Thoracic aorta (tissue), 2 donors: ENCODE measurements around the gene PDSS2. TPM values are rescaled to one million over a fixed set of nuclear protein-coding genes. Genes with fewer than 3 reads are reported as not detected.

Experiments
- ATAC-seq: fragments of 150-250 bp; one replicate; pipeline ENCODE4 v1.8.0; 2017; ENCODE audit warnings: low read depth; ENCODE audit not compliant: insufficient number of reproducible peaks, low FRiP score
- DNase-seq: peaks from one replicate; pipeline ENCODE4 v3.0.0-alpha.2; 2020; ENCODE audit warnings: low spot score
- H3K27ac ChIP-seq, 2 donors: fragments of 200-600 bp; sonication (generic); 1 replicate in 1 of 2; 2 replicates in 1 of 2; pipeline ENCODE4 v1.5.1; 2016; ENCODE audit warnings: mild to moderate bottlenecking in 2 of 2, moderate library complexity in 2 of 2
- H3K27me3 ChIP-seq: fragments of 200-600 bp; sonication (generic); replicated peaks from 2 replicates; pipeline ENCODE4 v1.6.0; 2016; ENCODE audit warnings: mild to moderate bottlenecking; ENCODE audit not compliant: insufficient read depth
- H3K36me3 ChIP-seq: fragments of 200-600 bp; sonication (generic); one replicate; pipeline ENCODE4 v1.5.1; 2016
- H3K4me1 ChIP-seq, 2 donors: fragments of 200-600 bp; sonication (generic); 1 replicate in 1 of 2; 2 replicates in 1 of 2; pipeline versions ENCODE4 v1.5.1 to v1.6.0; 2016; ENCODE audit warnings: low read depth in 2 of 2, mild to moderate bottlenecking in 1 of 2; ENCODE audit not compliant: control insufficient read depth in 1 of 2
- H3K4me3 ChIP-seq: fragments of 200-600 bp; sonication (generic); 2 replicates; pipeline ENCODE4 v1.5.1; 2016; ENCODE audit warnings: mild to moderate bottlenecking
- H3K9me3 ChIP-seq: fragments of 200-600 bp; sonication (generic); 2 replicates; pipeline ENCODE4 v1.5.1; 2016
- total RNA-seq, 2 donors: library from RNA; depleted of rRNA; stranded (reverse); fragments of >200 nt; gene quantifications; one replicate each; pipeline versions ENCODE4 v1.1.0 to v1.2.3, GENCODE V29; 2016
- TF ChIP-seq, protein P1 (sequence below): fragments of 200-600 bp; sonication (generic); IDR thresholded peaks from one replicate; pipeline ENCODE4 v1.5.1; 2019; ENCODE audit warnings: antibody characterized with exemption

PDSS2 gene
- total RNA-seq, 2 donors from 2014 or later: 6.9 to 9.9 TPM

DNA sequence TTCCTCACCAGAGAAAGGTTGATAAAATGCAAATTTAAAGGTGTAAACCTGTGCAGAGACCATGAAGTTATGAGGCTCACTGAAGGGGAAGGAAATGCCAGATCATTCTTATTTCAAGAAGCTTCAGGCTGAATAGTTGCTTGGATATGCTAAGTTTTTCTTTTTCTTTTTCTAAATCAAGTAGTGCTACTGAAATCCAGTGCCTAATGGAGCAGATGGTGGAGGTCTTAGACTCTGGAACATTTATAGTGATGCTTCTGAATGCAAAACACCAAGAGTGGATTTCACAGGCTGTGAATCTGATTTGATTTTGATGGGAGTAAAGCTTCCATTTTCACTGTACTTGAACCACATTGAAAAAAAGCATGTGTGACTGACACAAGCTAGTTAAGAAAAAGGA, 192.8 kb downstream of the PDSS2 start:
- Histone ChIP-seq H3K4me3 (no peak overlapping the region), H3K36me3 (no peaks in the 10 kb centered on the region), H3K27me3 (no peaks in the 10 kb centered on the region), H3K9me3 (no peaks in the 10 kb centered on the region), H3K4me1 (no peaks in the 10 kb centered on the region), H3K27ac (no peak overlapping the region)
- DNase-seq: no peak
- TF ChIP-seq, protein P1, sequence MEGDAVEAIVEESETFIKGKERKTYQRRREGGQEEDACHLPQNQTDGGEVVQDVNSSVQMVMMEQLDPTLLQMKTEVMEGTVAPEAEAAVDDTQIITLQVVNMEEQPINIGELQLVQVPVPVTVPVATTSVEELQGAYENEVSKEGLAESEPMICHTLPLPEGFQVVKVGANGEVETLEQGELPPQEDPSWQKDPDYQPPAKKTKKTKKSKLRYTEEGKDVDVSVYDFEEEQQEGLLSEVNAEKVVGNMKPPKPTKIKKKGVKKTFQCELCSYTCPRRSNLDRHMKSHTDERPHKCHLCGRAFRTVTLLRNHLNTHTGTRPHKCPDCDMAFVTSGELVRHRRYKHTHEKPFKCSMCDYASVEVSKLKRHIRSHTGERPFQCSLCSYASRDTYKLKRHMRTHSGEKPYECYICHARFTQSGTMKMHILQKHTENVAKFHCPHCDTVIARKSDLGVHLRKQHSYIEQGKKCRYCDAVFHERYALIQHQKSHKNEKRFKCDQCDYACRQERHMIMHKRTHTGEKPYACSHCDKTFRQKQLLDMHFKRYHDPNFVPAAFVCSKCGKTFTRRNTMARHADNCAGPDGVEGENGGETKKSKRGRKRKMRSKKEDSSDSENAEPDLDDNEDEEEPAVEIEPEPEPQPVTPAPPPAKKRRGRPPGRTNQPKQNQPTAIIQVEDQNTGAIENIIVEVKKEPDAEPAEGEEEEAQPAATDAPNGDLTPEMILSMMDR: no peak
- ATAC-seq: no peak

GRCh38 chr6:107264357-107264840, 195.0 kb downstream of the PDSS2 start:
- TF ChIP-seq, protein P1: no peak
- Histone ChIP-seq H3K9me3 (no peaks in the 10 kb centered on the region), H3K4me3 (no peak overlapping the region), H3K36me3 (no peaks in the 10 kb centered on the region), H3K27ac (no peak overlapping the region), H3K27me3 (no peaks in the 10 kb centered on the region), H3K4me1 (no peaks in the 10 kb centered on the region)
- DNase-seq: no peak
- no peak for ATAC-seq

GRCh38 chr6:107259951-107260350, 199.4 kb downstream of the PDSS2 start:
- ATAC-seq (no peak), DNase-seq (no peak)
- H3K4me1 ChIP-seq: no peaks in the 10 kb centered on the region
- H3K9me3 ChIP-seq: no peaks in the 10 kb centered on the region
- H3K27ac ChIP-seq: no peak overlapping the region
- TF ChIP-seq, protein P1: no peak
- H3K27me3 ChIP-seq: no peaks in the 10 kb centered on the region
- H3K4me3 ChIP-seq: no peak overlapping the region
- no peaks in the 10 kb centered on the region for H3K36me3 ChIP-seq

GRCh38 chr6:107248147-107248546, 211.2 kb downstream of the PDSS2 start:
- DNase-seq (no peak), ATAC-seq (no peak)
- Histone ChIP-seq H3K27ac (no peak overlapping the region), H3K4me3 (no peak overlapping the region), H3K9me3 (no peaks in the 10 kb centered on the region), H3K36me3 (no peaks in the 10 kb centered on the region), H3K4me1 (no peaks in the 10 kb centered on the region), H3K27me3 (no peaks in the 10 kb centered on the region)
- TF ChIP-seq, protein P1: no peak

GRCh38 chr6:107246972-107247615, 212.3 kb downstream of the PDSS2 start:
- Histone ChIP-seq H3K27ac (no peak overlapping the region), H3K4me1 (no peaks in the 10 kb centered on the region), H3K27me3 (no peaks in the 10 kb centered on the region), H3K36me3 (no peaks in the 10 kb centered on the region), H3K4me3 (no peak overlapping the region), H3K9me3 (no peaks in the 10 kb centered on the region)
- TF ChIP-seq, protein P1: no peak
- DNase-seq (no peak), ATAC-seq (no peak)
